ENCODE results near the gene RELT. TPM values are rescaled to one million over a fixed set of nuclear protein-coding genes. Genes with fewer than 3 reads are reported as not detected.

RELT gene
- polyA plus RNA-seq, 1 experiment, result 1.1 TPM

DNA sequence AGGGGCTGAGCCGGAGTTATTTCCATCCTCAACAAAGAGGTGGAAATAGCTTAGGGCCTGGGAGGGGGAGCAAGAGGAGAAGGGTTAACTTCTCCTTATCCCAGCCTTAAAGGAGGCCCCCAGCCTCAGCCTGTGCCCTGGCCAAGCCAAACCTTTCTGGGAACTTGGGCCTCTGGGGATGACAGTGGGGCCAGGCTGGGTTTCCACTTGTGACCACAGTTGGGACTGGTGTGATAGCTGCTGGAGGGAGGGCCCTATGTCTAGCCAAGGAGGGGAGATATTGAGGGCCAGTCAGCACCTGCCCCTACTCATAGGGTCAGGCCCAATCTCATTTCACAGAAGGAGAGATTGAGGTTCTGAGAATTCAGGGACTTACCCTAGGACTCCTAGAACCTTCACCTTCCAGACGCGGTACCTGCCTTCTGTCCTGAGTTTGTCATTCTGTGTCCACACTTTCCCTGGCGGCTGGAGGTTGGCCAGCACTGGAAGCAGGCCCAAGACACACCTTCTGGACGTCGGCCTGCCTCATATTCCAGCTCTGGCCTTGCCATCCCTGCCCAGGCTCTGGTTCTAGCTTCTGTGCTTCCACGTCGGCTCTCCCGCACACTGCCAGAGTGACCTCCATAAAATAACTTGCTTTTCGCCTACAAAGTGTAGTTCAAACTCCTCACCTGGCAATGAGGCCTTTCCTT is 3.1 kb downstream of the RELT start:
- ChIA-PET CTCF (interaction anchor here (1.0 to 1.4 kb wide), 3 partner anchors 8 to 28 kb away, joined by 3 to 4 read pairs (median 4); no protein-coding TSS in a partner anchor), POLR2A (no interaction called here)
- H3K27ac ChIP-seq (ENCODE audit: low read depth, low read length), result no peak overlapping the region

DNA sequence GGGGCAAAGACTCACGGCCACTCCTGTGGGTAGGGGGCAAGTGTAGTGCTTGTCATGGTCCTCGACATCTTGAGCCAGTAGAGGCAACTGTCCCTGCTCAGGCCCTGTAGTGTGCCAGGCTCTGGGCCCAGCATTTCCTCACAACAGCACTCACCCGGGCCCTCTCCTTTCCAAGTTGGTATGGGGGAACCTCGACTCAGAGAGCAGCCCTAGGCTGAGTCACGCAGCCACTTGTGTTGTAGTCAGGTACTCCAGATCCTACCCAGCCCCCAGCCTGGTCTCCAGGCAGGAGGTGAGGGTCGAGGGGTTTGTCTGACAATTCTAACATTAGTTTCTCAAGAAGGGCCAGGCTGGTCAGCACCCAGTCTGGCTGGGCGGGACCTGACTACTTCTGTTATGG is 4.1 kb downstream of the RELT start:
- Histone ChIP-seq H3K9me3 (ENCODE audit: control insufficient read depth, insufficient read depth, low read length) (no peaks in the 10 kb centered on the region; the same call in 1 of the 2 replicates), H3K4me3 (ENCODE audit: low read depth, low read length) (no peak overlapping the region), H3K27ac (ENCODE audit: low read depth, low read length) (no peak overlapping the region), H3K27me3 (ENCODE audit: control insufficient read depth, insufficient read depth, low read length) (no peaks in the 10 kb centered on the region)
- POLR2A ChIA-PET, result no interaction called here
- TF ChIP-seq, protein P1, sequence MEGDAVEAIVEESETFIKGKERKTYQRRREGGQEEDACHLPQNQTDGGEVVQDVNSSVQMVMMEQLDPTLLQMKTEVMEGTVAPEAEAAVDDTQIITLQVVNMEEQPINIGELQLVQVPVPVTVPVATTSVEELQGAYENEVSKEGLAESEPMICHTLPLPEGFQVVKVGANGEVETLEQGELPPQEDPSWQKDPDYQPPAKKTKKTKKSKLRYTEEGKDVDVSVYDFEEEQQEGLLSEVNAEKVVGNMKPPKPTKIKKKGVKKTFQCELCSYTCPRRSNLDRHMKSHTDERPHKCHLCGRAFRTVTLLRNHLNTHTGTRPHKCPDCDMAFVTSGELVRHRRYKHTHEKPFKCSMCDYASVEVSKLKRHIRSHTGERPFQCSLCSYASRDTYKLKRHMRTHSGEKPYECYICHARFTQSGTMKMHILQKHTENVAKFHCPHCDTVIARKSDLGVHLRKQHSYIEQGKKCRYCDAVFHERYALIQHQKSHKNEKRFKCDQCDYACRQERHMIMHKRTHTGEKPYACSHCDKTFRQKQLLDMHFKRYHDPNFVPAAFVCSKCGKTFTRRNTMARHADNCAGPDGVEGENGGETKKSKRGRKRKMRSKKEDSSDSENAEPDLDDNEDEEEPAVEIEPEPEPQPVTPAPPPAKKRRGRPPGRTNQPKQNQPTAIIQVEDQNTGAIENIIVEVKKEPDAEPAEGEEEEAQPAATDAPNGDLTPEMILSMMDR (IDR thresholded peaks at IDR 0.05; ENCODE audit: low read depth, low read length), result no peak
- DNase-seq (ENCODE audit: low read depth, low spot score), result no peak
- CTCF ChIA-PET, result no interaction called here

More for the DNA sequence above, 3.1 kb downstream of the RELT start:
- DNase-seq (ENCODE audit: low read depth, low spot score), result no peak
- Histone ChIP-seq H3K27me3 (ENCODE audit: control insufficient read depth, insufficient read depth, low read length) (no peaks in the 10 kb centered on the region), H3K4me3 (ENCODE audit: low read depth, low read length) (no peak overlapping the region), H3K9me3 (ENCODE audit: control insufficient read depth, insufficient read depth, low read length) (no peaks in the 10 kb centered on the region)
- TF ChIP-seq, protein P1 (IDR thresholded peaks at IDR 0.05; ENCODE audit: low read depth, low read length), result no peak

DNA sequence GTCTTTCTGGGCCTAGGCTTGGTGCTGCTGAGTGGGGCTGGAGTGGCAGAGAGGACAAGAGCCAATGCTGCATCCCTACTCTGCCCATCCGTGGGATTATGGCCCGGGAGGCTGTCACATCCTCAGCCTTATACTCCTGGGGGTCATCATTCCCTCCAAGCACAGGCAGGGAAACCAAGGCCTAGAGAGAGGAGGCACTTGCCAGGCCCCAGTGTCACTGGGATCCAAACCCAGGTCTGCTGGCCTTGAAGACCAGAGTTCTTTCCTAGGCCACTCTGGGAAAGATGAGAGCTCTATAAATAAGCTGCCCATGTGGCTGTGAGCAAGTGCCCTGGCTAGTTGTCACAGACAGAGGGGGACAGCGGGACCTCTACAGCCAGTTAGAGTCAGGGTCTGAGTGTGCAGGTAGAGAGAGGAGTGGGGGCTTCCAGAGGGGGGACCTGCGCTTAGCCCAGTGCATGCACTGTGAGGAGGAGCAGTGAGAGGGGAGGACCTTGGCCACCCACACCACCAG is 4.8 kb downstream of the RELT start:
- Histone ChIP-seq H3K4me3 (ENCODE audit: low read depth, low read length) (no peak overlapping the region), H3K9me3 (ENCODE audit: control insufficient read depth, insufficient read depth, low read length) (no peaks in the 10 kb centered on the region; the same call in 1 of the 2 replicates), H3K27ac (ENCODE audit: low read depth, low read length) (no peak overlapping the region), H3K27me3 (ENCODE audit: control insufficient read depth, insufficient read depth, low read length) (no peaks in the 10 kb centered on the region)
- ChIA-PET CTCF (no interaction called here), POLR2A (no interaction called here)
- DNase-seq (ENCODE audit: low read depth, low spot score), result no peak
- TF ChIP-seq, protein P1 (IDR thresholded peaks at IDR 0.05; ENCODE audit: low read depth, low read length), result no peak

DNA sequence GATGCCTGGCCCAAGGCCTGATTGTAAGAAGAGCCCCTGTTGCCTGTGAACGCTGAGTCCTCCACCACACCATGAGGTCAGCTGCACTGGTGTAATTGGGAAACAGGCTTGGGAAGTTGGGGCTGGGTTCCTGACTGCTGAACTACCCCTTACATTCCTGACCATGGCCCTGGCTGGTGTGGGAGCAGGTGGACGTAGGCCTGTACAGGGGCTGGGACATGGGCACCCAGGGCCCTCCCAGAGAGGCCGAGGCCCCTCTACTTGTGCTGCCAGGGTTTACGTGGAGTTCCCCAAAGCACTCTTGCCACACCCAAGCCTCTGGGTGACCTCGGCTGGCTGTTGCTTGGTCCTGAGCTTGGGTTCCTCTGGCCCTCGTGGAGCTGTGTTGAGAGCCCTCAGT is 5.4 kb downstream of the RELT start:
- Histone ChIP-seq H3K4me3 (ENCODE audit: low read depth, low read length) (no peak overlapping the region), H3K27ac (ENCODE audit: low read depth, low read length) (no peak overlapping the region), H3K27me3 (ENCODE audit: control insufficient read depth, insufficient read depth, low read length) (no peaks in the 10 kb centered on the region), H3K9me3 (ENCODE audit: control insufficient read depth, insufficient read depth, low read length) (no peaks in the 10 kb centered on the region; the same call in 1 of the 2 replicates)
- CTCF ChIA-PET, result interaction anchor here (2.1 kb wide), 1 partner anchor 30 kb away, joined by 8 read pairs; no protein-coding TSS in a partner anchor
- POLR2A ChIA-PET, result no interaction called here
- DNase-seq (ENCODE audit: low read depth, low spot score), result no peak
- TF ChIP-seq, protein P1 (IDR thresholded peaks at IDR 0.05; ENCODE audit: low read depth, low read length), result no peak

DNA sequence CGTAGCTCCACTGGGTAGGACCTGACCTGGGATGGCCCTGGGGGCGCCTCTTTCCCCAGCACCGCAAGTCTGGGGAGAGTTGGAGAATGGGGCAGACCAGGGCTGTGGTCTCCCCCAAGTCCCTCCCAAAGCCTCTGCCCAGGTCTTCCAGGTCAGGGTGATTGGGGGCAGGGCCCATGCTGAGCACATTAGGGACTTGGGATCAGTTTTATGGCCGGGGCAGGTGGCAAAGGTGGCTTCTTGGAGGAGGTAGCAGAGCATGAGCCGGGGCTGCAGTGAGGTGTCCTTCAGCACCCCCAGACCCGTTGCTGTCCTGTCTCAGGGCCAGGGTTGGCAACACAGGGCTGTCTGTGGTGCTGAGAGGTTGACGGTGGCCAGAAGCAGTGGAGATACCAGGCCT is 6.0 kb downstream of the RELT start:
- Histone ChIP-seq H3K4me3 (ENCODE audit: low read depth, low read length) (no peak overlapping the region), H3K27ac (ENCODE audit: low read depth, low read length) (no peak overlapping the region), H3K9me3 (ENCODE audit: control insufficient read depth, insufficient read depth, low read length) (no peaks in the 10 kb centered on the region; the same call in 1 of the 2 replicates), H3K27me3 (ENCODE audit: control insufficient read depth, insufficient read depth, low read length) (no peaks in the 10 kb centered on the region)
- no peak for DNase-seq (ENCODE audit: low read depth, low spot score)
- POLR2A ChIA-PET, result no interaction called here
- CTCF ChIA-PET, result interaction anchor here (1.4 to 2.1 kb wide), 2 partner anchors 31 to 278 kb away, joined by 3 to 8 read pairs; no protein-coding TSS in a partner anchor
- TF ChIP-seq, protein P1 (IDR thresholded peaks at IDR 0.05; ENCODE audit: low read depth, low read length), result no peak
